Measurements from ENCODE around the gene IRX2.

- TF ChIP-seq CTCF (IDR thresholded peaks at IDR 0.05) (no peak), POLR2A (IDR thresholded peaks at IDR 0.05) (no peak)
These were observed 48.6 kb upstream of the IRX2 start for GRCh38 chr5:2800035-2800434.
